ENCODE data around the gene IFNL3. TPM values are rescaled to one million over a fixed set of nuclear protein-coding genes. Genes with fewer than 3 reads are reported as not detected.
"Not testable (repeated sequence)": the region's sequence is repeated elsewhere in the genome, so short reads cannot be mapped to it uniquely, and the experiment has no call there.

IFNL3 gene
- total RNA-seq, 4 donors from 2014 or later = not detected

DNA sequence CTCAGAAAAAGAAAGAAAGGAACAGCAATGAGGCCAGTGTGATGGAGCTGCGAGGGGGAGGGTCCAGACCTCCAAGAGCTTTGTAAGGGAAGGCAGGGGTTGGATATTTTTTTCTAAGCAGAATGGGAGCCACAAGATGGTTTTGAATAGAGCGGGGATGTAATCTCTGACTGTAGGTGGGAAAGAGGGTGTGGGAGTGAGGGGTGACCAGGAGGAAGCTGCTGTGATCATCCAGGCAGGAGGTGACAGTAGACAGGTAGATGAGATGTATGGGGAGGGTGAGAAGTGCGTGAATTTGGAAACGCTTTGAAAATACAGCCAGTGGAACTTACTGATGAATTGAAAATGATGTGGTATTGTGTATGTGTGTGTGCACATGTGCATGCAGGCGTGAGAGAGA is 30.8 kb upstream of the IFNL3 start:
- DNase-seq (ENCODE audit: low spot score in 2 of 2) = no peak
- WGBS, 2 donors = 79 to 81% methylated on average over 5 of the region's 5 CpGs
- intact Hi-C loops (cut with DNase I; ENCODE audit: low total_unique reads) = no loop called here
- no peak overlapping the region for H3K4me3 ChIP-seq (ENCODE audit: low read depth, poor library complexity, severe bottlenecking)
- no peak for TF ChIP-seq POLR2A (IDR thresholded peaks at IDR 0.05)

DNA sequence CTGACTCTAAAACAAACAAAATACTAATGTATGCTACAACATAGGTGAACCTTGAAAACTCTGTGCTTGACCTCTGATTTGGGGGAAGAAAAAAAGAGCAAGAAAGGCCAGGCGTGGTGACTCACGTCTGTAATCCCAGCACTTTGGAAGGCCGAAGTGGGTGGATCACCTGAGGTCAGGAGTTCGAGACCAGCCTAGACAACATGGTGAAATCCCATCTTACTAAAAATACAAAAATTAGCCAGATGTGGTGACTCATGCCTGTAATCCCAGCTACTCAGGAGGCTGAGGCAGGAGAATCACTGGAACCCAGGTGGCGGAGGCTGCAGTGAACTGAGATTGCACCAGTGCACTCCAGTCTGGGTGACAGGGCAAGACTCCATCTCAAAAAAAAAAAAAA is 29.1 kb upstream of the IFNL3 start:
- intact Hi-C loops (cut with DNase I; ENCODE audit: low total_unique reads); H3K4me3 ChIP-seq (ENCODE audit: low read depth, poor library complexity, severe bottlenecking): not testable (repeated sequence)
- DNase-seq (ENCODE audit: low spot score in 2 of 2) = peak in 1 of 2 donors; percentile 15
- 81 to 91% methylated on average over 5 of the region's 5 CpGs for WGBS, 2 donors

DNA sequence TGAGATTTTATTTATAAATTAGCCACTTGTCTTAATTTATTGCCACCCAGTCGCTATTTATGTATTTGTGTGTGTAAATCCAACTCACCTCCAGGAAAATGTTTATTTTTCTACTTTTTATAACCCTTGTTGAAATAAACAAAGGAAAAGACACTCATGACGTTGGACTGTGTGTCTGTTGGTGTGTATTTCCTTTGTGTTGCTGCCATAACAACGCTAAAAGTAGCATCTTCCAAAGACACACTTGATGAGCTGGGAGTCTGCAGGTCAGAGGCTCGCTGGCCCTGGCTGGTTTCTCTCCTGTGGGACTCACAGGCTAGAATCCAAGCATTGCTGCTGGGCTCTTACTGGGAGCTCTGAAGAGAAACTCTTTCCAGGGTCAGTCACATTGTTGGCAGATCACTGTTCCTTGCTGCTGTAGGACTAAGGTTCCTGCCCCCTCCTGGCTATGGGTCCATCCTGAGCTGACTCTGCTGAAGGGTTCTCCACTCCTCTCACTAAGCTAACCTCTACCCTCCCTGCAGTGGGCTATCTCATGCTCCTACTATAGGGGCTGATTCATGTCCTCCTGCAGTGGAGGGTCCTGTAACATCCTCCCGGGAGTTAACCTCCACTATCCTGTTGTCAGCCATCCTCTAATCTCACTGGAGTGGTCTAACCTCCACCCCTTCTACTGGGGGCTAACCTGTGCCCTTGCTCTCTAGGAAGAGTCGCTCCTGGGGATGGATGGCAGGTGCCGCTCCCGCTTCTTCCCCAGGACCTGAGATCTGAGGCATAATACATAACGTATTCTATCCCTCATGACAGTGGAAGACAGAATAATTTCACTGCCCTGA is 25.4 kb upstream of the IFNL3 start:
- intact Hi-C loops (cut with DNase I; ENCODE audit: low total_unique reads) = no loop called here
- H3K4me3 ChIP-seq (ENCODE audit: low read depth, poor library complexity, severe bottlenecking) = no peak overlapping the region
- WGBS, 2 donors = 73 to 84% methylated on average over 9 of the region's 9 CpGs
- DNase-seq (ENCODE audit: low spot score in 2 of 2) = no peak
- TF ChIP-seq, protein P1, sequence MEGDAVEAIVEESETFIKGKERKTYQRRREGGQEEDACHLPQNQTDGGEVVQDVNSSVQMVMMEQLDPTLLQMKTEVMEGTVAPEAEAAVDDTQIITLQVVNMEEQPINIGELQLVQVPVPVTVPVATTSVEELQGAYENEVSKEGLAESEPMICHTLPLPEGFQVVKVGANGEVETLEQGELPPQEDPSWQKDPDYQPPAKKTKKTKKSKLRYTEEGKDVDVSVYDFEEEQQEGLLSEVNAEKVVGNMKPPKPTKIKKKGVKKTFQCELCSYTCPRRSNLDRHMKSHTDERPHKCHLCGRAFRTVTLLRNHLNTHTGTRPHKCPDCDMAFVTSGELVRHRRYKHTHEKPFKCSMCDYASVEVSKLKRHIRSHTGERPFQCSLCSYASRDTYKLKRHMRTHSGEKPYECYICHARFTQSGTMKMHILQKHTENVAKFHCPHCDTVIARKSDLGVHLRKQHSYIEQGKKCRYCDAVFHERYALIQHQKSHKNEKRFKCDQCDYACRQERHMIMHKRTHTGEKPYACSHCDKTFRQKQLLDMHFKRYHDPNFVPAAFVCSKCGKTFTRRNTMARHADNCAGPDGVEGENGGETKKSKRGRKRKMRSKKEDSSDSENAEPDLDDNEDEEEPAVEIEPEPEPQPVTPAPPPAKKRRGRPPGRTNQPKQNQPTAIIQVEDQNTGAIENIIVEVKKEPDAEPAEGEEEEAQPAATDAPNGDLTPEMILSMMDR (IDR thresholded peaks at IDR 0.05) = no peak
- no peak for TF ChIP-seq POLR2A (IDR thresholded peaks at IDR 0.05)

DNA sequence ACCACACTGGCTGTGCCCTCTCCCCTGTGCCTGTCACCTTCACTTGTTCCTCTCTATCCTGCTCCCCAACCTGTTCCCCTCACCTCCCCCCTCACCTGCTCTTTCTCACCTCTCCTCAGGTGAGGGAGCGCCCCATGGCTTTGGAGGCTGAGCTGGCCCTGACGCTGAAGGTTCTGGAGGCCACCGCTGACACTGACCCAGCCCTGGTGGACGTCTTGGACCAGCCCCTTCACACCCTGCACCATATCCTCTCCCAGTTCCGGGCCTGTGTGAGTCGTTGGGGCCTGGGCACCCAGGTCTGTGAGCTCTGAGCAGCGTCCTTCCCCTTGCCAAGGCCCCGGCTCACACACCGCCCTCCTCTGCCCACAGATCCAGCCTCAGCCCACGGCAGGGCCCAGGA is 24.6 kb upstream of the IFNL3 start:
- H3K4me3 ChIP-seq (ENCODE audit: low read depth, poor library complexity, severe bottlenecking); intact Hi-C loops (cut with DNase I; ENCODE audit: low total_unique reads): not testable (repeated sequence)
- peak in 1 of 2 donors; percentile 29 for DNase-seq (ENCODE audit: low spot score in 2 of 2)
- 80 to 81% methylated on average over 5 to 6 of the region's 10 CpGs for WGBS, 2 donors

GRCh38 chr19:39268531-39269223 is 23.9 kb upstream of the IFNL3 start:
- intact Hi-C loops (cut with DNase I; ENCODE audit: low total_unique reads) = not testable (repeated sequence)
- WGBS, 2 donors = 76 to 81% methylated on average over 9 of the region's 10 CpGs

GRCh38 chr19:39268085-39268484 is 23.3 kb upstream of the IFNL3 start, which contains the start of gene IFNL2:
Gene IFNL2, plus strand, starts transcription at chr19:39268396. Its CDS starts 173 bp downstream, at chr19:39268569.
- H3K4me3 ChIP-seq (ENCODE audit: low read depth, poor library complexity, severe bottlenecking); intact Hi-C loops (cut with DNase I; ENCODE audit: low total_unique reads); DNase-seq (ENCODE audit: low spot score in 2 of 2): not testable (repeated sequence)
- WGBS, 2 donors = no CpG with 5 or more reads among the region's 1 CpG

More at GRCh38 chr19:39268531-39269223, 23.9 kb upstream of the IFNL3 start:
- not testable (repeated sequence) for H3K4me3 ChIP-seq (ENCODE audit: low read depth, poor library complexity, severe bottlenecking)
- peak in 1 of 2 donors; percentile 45 for DNase-seq (ENCODE audit: low spot score in 2 of 2)

GRCh38 chr19:39265321-39265916 is 20.6 kb upstream of the IFNL3 start:
- 41 to 44% methylated on average over 38 to 39 of the region's 39 CpGs for WGBS, 2 donors
- H3K4me3 ChIP-seq (ENCODE audit: low read depth, poor library complexity, severe bottlenecking) = no peak overlapping the region
- intact Hi-C loops (cut with DNase I; ENCODE audit: low total_unique reads) = no loop called here
- peak in 1 of 2 donors; percentile 79 for DNase-seq (ENCODE audit: low spot score in 2 of 2)
- TF ChIP-seq, protein P1 (IDR thresholded peaks at IDR 0.05) = no peak
- no peak for TF ChIP-seq POLR2A (IDR thresholded peaks at IDR 0.05)

All from lower leg skin (tissue), 4 donors.